Measurements from ENCODE around the gene KCND2.

The KCND2 gene

DNA sequence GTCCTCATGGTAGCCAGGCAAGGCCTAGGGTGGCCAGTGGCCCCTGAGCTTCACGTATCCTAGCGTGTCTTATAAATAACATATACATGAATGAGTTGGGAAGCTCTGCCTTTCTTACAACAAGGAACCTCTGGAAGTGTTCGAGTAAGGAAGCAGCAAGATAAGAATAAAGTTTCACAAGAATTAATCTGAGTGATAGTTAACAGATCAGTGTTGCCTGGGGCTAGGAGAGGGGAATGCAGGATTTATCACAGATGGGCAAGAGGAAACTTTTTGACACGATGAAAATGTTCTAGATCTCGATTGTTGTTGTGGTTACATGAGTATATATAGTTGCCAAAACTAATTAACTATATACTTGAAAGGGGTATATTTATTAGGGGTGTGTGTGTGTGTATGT lies 510.7 kb downstream of the KCND2 start:
- Mint-ChIP-seq H3K4me1 (no peaks in the 10 kb centered on the region), H3K4me3 (no peak overlapping the region), H3K27me3 (peaks cover 4% of the 10 kb centered on the region), H3K36me3 (no peaks in the 10 kb centered on the region), H3K27ac (no peak overlapping the region), H3K9me3 (no peaks in the 10 kb centered on the region)

DNA sequence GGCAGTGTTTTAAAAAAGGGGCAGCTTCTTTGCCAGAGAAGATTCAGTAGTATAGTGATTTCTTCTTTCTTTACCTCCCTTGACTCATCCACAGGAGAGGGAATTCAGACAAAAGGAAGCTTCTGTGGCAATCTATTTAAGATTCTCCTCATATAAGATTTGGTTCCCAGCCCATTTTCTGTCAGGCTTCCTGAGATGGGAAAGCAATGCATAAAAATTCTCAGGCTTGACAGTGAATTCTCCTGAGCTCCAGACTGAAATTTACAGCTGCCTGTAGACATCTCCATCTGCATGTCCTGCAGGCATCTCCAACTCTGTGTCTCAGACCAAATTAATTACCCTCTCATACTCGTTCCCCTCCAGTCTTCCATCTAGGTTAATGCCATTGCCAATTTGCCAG lies 512.1 kb downstream of the KCND2 start:
- H3K27me3 Mint-ChIP-seq, result peaks cover 4% of the 10 kb centered on the region
- no peak overlapping the region for H3K27ac Mint-ChIP-seq
- no peaks in the 10 kb centered on the region for H3K36me3 Mint-ChIP-seq
- no peak overlapping the region for H3K4me3 Mint-ChIP-seq
- no peaks in the 10 kb centered on the region for H3K4me1 Mint-ChIP-seq
- no peaks in the 10 kb centered on the region for H3K9me3 Mint-ChIP-seq

DNA sequence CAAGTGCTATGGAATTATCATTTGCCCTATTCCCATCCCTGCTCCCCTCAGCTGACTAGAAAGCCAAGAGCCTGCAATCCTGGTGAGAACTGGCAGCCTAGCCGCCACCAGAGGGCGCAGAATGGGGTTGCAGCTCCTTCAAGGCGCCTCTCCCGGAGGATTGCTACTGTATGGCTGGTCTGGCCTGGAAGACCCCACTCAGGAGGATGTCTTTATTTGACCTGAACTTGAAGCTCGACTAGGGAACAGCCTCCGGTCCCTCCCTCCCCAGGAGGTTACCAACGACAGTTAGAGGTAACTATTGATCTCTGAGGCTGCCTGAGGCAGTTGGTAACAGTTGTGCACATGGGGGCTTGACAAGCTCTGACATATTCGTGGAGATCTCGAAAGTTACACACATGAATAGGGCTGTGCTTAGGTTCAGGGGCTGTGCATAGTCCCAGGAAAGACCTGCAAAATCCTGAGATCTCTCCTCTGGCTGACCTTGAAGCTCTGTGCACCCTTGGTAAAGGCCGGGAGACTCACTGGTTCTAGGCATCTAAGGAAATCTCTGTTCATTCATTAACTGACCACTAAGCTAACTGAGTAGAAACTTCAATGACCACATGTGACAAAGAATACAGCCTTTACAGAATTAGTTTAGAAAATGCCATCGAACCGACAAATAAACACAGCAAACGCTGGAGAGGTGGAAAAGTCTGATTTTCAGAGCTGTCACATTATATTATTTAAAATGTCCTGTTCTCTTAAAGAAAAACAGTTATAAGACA lies 519.3 kb downstream of the KCND2 start:
- Mint-ChIP-seq H3K27me3 (peaks cover 1% of the 10 kb centered on the region), H3K36me3 (no peaks in the 10 kb centered on the region), H3K4me1 (no peaks in the 10 kb centered on the region), H3K4me3 (no peak overlapping the region), H3K9me3 (no peaks in the 10 kb centered on the region), H3K27ac (no peak overlapping the region)

DNA sequence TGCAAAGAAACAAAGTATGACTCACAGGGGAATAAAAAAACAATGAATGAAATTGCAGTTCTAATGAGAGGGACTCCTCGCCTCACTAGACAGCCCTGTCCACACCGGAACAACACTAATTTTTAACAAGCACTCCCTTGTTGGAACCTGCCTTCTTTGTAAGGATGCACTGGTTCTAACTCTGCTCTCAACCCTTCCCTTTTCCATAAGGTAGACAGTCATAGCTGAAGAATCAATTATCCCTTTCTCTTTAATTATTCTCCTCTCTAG lies 519.8 kb downstream of the KCND2 start:
- Mint-ChIP-seq H3K27me3 (peaks cover 1% of the 10 kb centered on the region), H3K4me3 (no peak overlapping the region), H3K4me1 (no peaks in the 10 kb centered on the region), H3K9me3 (no peaks in the 10 kb centered on the region), H3K27ac (no peak overlapping the region), H3K36me3 (no peaks in the 10 kb centered on the region)

GRCh38 chr7:120793213-120793936 lies 520.4 kb downstream of the KCND2 start:
- no peaks in the 10 kb centered on the region for H3K4me1 Mint-ChIP-seq
- H3K4me3 Mint-ChIP-seq, result no peak overlapping the region
- H3K9me3 Mint-ChIP-seq, result no peaks in the 10 kb centered on the region
- H3K27ac Mint-ChIP-seq, result no peak overlapping the region
- peaks cover 1% of the 10 kb centered on the region for H3K27me3 Mint-ChIP-seq
- no peaks in the 10 kb centered on the region for H3K36me3 Mint-ChIP-seq

GRCh38 chr7:120794106-120794729 lies 521.2 kb downstream of the KCND2 start:
- Mint-ChIP-seq H3K4me1 (no peaks in the 10 kb centered on the region), H3K36me3 (no peaks in the 10 kb centered on the region), H3K27me3 (no peaks in the 10 kb centered on the region), H3K9me3 (no peaks in the 10 kb centered on the region), H3K27ac (no peak overlapping the region), H3K4me3 (no peak overlapping the region)

DNA sequence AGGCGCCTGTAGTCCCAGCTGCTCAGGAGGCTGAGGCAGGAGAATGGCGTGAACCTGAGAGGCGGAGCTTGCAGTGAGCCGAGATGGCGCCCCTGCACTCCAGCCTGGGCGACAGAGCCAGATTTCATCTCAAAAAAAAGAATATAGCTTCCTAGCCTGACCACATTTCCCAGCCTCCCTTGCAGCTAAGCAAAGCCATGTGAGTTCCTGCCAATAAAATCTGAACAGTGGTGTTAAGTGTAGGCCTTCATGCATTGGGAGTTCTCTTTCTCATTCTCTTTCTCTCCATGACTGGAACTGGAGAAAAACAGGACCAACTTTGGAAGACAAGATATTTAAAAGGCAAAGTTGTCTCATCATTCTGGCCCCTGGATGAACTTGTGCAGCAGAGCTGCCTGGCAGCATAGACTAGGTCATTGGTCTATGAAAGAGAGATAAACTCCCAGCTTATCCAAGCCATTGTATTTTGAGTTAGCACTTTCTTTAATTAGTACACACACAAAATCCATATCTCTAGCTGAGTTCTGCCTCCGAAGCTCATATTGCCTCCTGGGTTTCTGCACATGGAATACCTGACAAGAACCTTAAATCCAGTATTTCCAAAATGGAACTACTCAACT lies 524.2 kb downstream of the KCND2 start:
- no peaks in the 10 kb centered on the region for H3K4me1 Mint-ChIP-seq
- H3K36me3 Mint-ChIP-seq, result no peaks in the 10 kb centered on the region
- H3K4me3 Mint-ChIP-seq, result no peak overlapping the region
- peaks cover 2% of the 10 kb centered on the region for H3K27me3 Mint-ChIP-seq
- no peak overlapping the region for H3K27ac Mint-ChIP-seq
- H3K9me3 Mint-ChIP-seq, result no peaks in the 10 kb centered on the region

DNA sequence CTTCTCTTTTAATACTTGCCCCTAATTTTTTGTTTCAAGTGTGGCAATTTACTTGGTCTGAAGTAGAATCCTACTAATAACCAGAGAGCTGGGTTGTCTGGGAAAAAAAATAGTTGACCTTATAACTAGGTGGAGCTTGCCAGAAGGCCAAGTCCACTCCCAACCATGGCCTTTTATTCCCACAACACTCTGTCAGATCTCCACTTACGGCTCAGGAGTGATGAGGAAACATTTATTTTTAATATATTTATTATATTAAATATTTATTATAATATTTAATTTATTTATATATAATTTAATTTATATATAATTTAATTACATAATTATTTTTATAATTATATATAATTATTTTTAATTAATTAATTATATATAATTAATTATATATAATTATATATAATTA lies 526.2 kb downstream of the KCND2 start:
- no peak overlapping the region for H3K27ac Mint-ChIP-seq
- H3K4me1 Mint-ChIP-seq, result no peaks in the 10 kb centered on the region
- H3K36me3 Mint-ChIP-seq, result no peaks in the 10 kb centered on the region
- no peak overlapping the region for H3K4me3 Mint-ChIP-seq
- peaks cover 2% of the 10 kb centered on the region for H3K27me3 Mint-ChIP-seq
- no peaks in the 10 kb centered on the region for H3K9me3 Mint-ChIP-seq
